ENCODE results near the gene FAM163B.

DNA sequence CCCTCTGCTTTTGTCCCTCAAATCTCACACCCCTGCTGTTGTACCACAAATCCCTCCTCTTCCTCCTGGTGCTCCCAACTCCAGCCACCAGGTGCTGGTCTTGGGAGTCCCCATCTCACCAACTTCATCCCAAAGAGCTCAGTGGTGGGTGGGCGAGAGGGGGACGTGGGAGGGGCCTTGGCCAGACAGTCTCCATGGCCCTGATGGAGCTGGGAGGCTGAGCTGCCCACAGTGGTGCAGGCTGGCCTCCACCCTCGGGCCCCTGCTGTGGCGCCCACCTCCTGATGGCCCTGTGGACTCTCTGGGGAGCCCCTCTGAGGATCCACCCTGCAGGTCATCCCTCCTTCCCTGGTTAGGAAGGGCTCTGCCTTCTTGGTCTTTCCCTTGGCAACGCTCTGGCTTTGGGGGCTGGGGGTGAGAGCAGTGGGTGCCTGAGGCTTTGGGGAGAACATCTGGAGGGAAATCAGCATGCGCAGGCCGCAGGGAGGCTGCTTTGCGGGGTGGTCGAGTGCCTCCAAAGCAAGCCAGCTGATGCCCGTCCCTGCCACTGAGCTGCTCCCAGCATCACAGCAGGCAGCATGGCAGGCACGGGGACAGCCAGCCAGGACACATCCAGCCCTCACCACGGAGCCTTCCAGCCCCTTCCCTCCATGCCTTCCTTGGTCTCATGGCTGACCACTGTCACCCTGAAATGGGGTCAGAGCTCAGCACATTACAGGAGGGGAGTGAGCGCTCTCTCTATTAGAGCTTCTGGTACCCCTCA lies 7.6 kb upstream of the FAM163B start:
- TF ChIP-seq, protein P1, sequence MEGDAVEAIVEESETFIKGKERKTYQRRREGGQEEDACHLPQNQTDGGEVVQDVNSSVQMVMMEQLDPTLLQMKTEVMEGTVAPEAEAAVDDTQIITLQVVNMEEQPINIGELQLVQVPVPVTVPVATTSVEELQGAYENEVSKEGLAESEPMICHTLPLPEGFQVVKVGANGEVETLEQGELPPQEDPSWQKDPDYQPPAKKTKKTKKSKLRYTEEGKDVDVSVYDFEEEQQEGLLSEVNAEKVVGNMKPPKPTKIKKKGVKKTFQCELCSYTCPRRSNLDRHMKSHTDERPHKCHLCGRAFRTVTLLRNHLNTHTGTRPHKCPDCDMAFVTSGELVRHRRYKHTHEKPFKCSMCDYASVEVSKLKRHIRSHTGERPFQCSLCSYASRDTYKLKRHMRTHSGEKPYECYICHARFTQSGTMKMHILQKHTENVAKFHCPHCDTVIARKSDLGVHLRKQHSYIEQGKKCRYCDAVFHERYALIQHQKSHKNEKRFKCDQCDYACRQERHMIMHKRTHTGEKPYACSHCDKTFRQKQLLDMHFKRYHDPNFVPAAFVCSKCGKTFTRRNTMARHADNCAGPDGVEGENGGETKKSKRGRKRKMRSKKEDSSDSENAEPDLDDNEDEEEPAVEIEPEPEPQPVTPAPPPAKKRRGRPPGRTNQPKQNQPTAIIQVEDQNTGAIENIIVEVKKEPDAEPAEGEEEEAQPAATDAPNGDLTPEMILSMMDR (IDR thresholded peaks at IDR 0.05; ENCODE audit: low read length), result no peak
- no peak for TF ChIP-seq EZH2phosphoT487 (IDR thresholded peaks at IDR 0.05; ENCODE audit: low read length)

All from MM.1S (cell line).